Heart left ventricle (tissue), 16 donors: ENCODE results near the gene KRT77. TPM values are rescaled to one million over a fixed set of nuclear protein-coding genes. Genes with fewer than 3 reads are reported as not detected.

Experiments
- ATAC-seq, 4 donors: fragments of 200-7000 bp; cut with Tn5 transposase; one replicate each; pipeline ENCODE4 v1.9.1; 2020 to 2022; ENCODE audit warnings: moderate library complexity in 4 of 4, mild to moderate bottlenecking in 3 of 4, moderate number of reproducible peaks in 1 of 4
- DNase-seq, 5 donors: peaks; one replicate each; pipeline ENCODE4 v3.0.0-alpha.2; 2020
- H3K27ac ChIP-seq, 12 donors: fragments of 200-600 bp; sonication (generic) in 4 of 12; one replicate each; pipeline versions ENCODE4 v1.5.0 to v1.8.0; 2016 to 2022; ENCODE audit warnings: mild to moderate bottlenecking in 2 of 12
- H3K27me3 ChIP-seq, 9 donors: fragments of 200-600 bp; sonication (generic) in 2 of 9; one replicate each; pipeline versions ENCODE4 v1.5.1 to v1.8.0; 2016 to 2022; ENCODE audit warnings: mild to moderate bottlenecking in 3 of 9
- H3K36me3 ChIP-seq, 9 donors: fragments of 200-600 bp; sonication (generic) in 2 of 9; one replicate each; pipeline versions ENCODE4 v1.5.0 to v1.8.0; 2018 to 2022; ENCODE audit warnings: mild to moderate bottlenecking in 2 of 9
- H3K4me1 ChIP-seq, 12 donors: fragments of 200-600 bp; sonication (generic) in 4 of 12; one replicate each; pipeline versions ENCODE4 v1.5.0 to v1.8.0; 2016 to 2022; ENCODE audit warnings: mild to moderate bottlenecking in 3 of 12
- H3K4me3 ChIP-seq, 12 donors: fragments of 200-600 bp; sonication (generic) in 4 of 12; one replicate each; pipeline versions ENCODE4 v1.5.0 to v1.8.0; 2017 to 2022; ENCODE audit warnings: mild to moderate bottlenecking in 9 of 12, moderate library complexity in 4 of 12
- H3K9me3 ChIP-seq, 12 donors: fragments of 200-600 bp; sonication (generic) in 4 of 12; one replicate each; pipeline versions ENCODE4 v1.5.0 to v1.8.0; 2016 to 2022; ENCODE audit warnings: mild to moderate bottlenecking in 1 of 12
- POLR2A ChIP-seq, 2 donors: fragments of 450-650 bp; IDR thresholded peaks; one replicate each; pipeline ENCODE4 v1.6.1; 2017; ENCODE audit warnings: antibody characterized with exemption in 2 of 2, mild to moderate bottlenecking in 2 of 2, moderate library complexity in 2 of 2
- WGBS, 4 donors: extraction: QIAGEN DNeasy Blood & Tissue Kit in 2 of 4; methylation state at CpG; one replicate each; pipeline versions ENCODE4 v1.1.5 to v1.1.7; 2013 to 2018; 5-methylcytosine and 5-hydroxymethylcytosine counted together
- intact Hi-C, 10 donors: fragments of 100-400 bp; cut with DNase I; formaldehyde crosslinking; loops; one replicate each; pipeline versions ENCODE4 v1.11.1 to v1.14.2; 2022
- polyA plus RNA-seq, 2 donors: library from polyadenylated mRNA; stranded (reverse); fragments of 200-250 nt; gene quantifications; one replicate each; pipeline ENCODE4 v1.2.3, GENCODE V29; 2013
- total RNA-seq, 9 donors: library from RNA; depleted of rRNA in 2 of 9; stranded (reverse); fragments of >200 nt in 2 of 9; fragmentation: NEBNext Ultra II Directional in 3 of 9; extraction: Animal tissue kit (Norgen Biotek cat#: 25700) in 3 of 9; gene quantifications; one replicate each; pipeline versions ENCODE4 v1.1.0 to v1.2.4, GENCODE V29; 2016 to 2023
- TF ChIP-seq, protein P1 (sequence below), 12 donors: fragments of 200-600 bp; sonication (generic) in 4 of 12; IDR thresholded peaks; one replicate each; pipeline versions ENCODE4 v1.5.0 to v1.8.0; 2018 to 2022; ENCODE audit warnings: antibody characterized with exemption in 12 of 12, mild to moderate bottlenecking in 5 of 12
- donor health status: ischemic (EF 13 %, LVEDD 7.1; RV severe dilation, severe dysfunction).
- donor health status: healthy with polysubstance abuse.
- donor health status: DM: no; HTN: yes; CAD: no.
- donor health status: DM: no; HTN: no; CAD: no.
- donor health status: ischemic (EF 25% LVEDD 6.9; RV normal size, moderate dysfunction).
- donor health status: ischemic (EF 25% LVEDD 5.7; RV mildly dilated, moderate dysfunction).
- donor health status: healthy.
- donor health status: DM: yes; HTN: yes; CAD: no.
- donor health status: ischemic (EF 35%, LVEDD 5.7; RV mildly dilated, moderate dysfunction).
- donor health status: nonischemic (EF 11% LVEDD 7.7; RV severe dilation, severe dysfunction).
- donor health status: DM: yes; HTN: yes; CAD: no.
- donor health status: PGD.
- donor health status: ischemic (EF 29% LVEDD 5.4; RV normal size, mild dysfunction).
- donor health status: nonischemic (EF 23%, LVEDD 6.1; RV moderate dilation, normal function).

KRT77 gene
- total and polyA plus RNA-seq, 11 donors, result not detected

DNA sequence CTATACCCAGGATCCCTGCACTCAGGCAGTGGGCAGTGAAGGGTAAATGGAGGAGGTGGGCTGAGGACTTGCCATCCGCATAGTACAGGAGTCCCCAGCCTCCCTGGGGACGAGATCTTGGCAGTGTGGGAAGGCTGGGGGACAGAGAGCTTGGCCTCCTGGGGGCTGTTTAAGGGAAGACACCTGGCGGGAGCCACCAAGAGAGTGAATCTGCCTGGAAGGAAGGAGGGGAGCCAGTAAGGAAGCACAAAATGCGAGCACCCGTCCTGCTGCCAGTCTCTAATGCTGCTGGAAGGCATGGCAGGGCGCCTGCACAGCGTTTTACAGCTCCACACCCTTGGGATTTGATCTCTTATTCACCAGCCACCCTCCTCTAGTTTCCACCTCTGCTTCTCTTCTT is 43.9 kb downstream of the KRT77 start:
- no peak for DNase-seq
- H3K9me3 ChIP-seq, result no peaks in the 10 kb centered on the region
- no peak for ATAC-seq
- WGBS, 4 donors, result 60 to 72% (median 63%) methylated on average over 7 of the region's 7 CpGs
- H3K27me3 ChIP-seq, result peaks cover 0 to 8% (median under 1%) of the 10 kb centered on the region in 9 donors
- peaks cover 0 to 21% (median 0%) of the 10 kb centered on the region in 12 donors for H3K4me1 ChIP-seq
- intact Hi-C loops, result no loop called here
- TF ChIP-seq, protein P1, sequence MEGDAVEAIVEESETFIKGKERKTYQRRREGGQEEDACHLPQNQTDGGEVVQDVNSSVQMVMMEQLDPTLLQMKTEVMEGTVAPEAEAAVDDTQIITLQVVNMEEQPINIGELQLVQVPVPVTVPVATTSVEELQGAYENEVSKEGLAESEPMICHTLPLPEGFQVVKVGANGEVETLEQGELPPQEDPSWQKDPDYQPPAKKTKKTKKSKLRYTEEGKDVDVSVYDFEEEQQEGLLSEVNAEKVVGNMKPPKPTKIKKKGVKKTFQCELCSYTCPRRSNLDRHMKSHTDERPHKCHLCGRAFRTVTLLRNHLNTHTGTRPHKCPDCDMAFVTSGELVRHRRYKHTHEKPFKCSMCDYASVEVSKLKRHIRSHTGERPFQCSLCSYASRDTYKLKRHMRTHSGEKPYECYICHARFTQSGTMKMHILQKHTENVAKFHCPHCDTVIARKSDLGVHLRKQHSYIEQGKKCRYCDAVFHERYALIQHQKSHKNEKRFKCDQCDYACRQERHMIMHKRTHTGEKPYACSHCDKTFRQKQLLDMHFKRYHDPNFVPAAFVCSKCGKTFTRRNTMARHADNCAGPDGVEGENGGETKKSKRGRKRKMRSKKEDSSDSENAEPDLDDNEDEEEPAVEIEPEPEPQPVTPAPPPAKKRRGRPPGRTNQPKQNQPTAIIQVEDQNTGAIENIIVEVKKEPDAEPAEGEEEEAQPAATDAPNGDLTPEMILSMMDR (IDR thresholded peaks at IDR 0.05), result no peak
- no peak for TF ChIP-seq POLR2A (IDR thresholded peaks at IDR 0.05)
- no peak overlapping the region for H3K4me3 ChIP-seq
- no peak overlapping the region for H3K27ac ChIP-seq
- H3K36me3 ChIP-seq, result no peaks in the 10 kb centered on the region

DNA sequence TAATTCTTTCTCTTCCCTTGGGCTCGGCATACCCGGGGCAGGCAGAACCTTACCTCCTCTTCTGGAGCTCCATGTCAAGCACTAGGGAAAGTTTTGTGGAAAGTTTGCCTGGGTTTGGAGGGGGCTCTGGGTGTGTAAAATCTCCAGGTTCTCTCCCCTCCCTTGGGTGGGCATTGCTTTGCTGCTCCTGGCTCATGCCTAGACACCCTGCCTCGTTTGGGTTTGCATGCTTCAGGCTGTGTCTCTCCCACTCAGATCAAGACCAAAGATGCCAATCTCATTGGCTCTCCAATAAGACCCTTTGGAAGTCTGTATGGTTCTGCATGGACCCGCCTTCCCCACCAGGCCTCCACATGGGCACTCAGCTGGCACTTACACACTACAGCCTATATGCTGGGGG is 45.1 kb downstream of the KRT77 start:
- Histone ChIP-seq H3K27ac (no peak overlapping the region), H3K4me1 (peaks cover 0 to 21% (median 0%) of the 10 kb centered on the region in 12 donors), H3K9me3 (no peaks in the 10 kb centered on the region), H3K27me3 (peaks cover 0 to 15% (median 0%) of the 10 kb centered on the region in 9 donors), H3K36me3 (no peaks in the 10 kb centered on the region), H3K4me3 (no peak overlapping the region)
- no peak for DNase-seq
- no peak for TF ChIP-seq POLR2A (IDR thresholded peaks at IDR 0.05)
- TF ChIP-seq, protein P1 (IDR thresholded peaks at IDR 0.05), result no peak
- ATAC-seq, result no peak
- 75 to 87% (median 82%) methylated on average over 3 to 4 of the region's 4 CpGs for WGBS, 4 donors
- intact Hi-C loops, result no loop called here

DNA sequence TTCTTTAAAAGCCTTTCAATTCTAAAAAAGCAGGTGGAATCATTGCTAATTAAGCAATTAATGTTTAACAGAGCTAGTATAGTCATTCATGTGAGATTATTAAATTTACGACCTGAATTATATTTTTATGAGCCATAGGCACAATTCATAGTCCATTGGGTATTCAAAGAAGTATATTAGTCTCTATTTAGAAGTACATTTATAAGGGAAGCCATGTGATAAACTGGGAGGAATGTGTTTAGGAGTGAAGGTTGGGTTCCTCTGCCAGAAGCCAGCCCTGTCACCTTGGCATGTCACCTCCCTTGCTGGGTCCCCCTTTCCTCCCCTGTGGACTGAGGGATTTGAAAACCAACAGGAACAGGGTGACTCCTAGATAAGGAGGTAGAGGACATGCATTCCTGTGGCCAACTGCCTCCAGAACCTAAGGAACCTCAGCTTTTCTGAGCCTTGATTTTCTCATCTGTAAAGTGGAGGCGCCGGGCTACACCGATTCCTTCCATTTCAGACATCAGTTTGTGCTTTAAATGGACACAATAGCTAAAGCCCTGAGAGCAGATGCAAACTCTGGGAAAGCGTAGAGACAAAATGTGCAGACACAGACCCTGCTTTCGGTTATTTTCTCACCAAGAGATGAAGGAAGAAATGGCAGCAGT is 45.9 kb downstream of the KRT77 start:
- Histone ChIP-seq H3K36me3 (no peaks in the 10 kb centered on the region), H3K4me1 (peaks cover 0 to 21% (median 0%) of the 10 kb centered on the region in 12 donors), H3K27me3 (peaks cover 0 to 15% (median 0%) of the 10 kb centered on the region in 9 donors), H3K9me3 (no peaks in the 10 kb centered on the region), H3K27ac (no peak overlapping the region), H3K4me3 (no peak overlapping the region)
- DNase-seq, result no peak
- WGBS, 4 donors, result 80 to 93% (median 91%) methylated on average over 6 of the region's 6 CpGs
- ATAC-seq, result peak in 1 of 4 donors; percentile 48
- no peak for TF ChIP-seq POLR2A (IDR thresholded peaks at IDR 0.05)
- TF ChIP-seq, protein P1 (IDR thresholded peaks at IDR 0.05), result no peak
- intact Hi-C loops, result no loop called here

DNA sequence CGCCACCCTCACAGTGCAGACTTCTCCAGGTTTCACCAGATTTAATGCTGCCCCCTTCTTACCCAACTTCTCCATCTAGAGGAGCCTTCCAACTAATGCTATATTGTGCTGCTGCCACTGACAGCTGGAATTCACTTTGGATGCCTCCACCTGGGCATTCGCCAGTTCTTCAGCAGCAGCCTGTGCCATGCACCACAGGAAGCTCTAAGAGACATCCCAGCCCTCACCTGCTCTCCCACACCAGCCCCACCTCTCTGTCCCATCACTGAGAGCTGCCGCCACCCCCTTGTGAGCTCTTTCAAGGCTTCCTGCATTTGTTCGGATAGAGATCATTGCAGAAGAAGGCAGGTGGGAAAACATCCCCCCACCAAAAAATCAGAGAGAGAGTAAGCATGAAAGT is 46.7 kb downstream of the KRT77 start:
- intact Hi-C loops, result no loop called here
- WGBS, 4 donors, result 75 to 86% (median 80%) methylated on average over 4 of the region's 4 CpGs
- H3K4me3 ChIP-seq, result no peak overlapping the region
- H3K27ac ChIP-seq, result no peak overlapping the region
- no peaks in the 10 kb centered on the region for H3K9me3 ChIP-seq
- ATAC-seq (no peak), DNase-seq (no peak)
- H3K27me3 ChIP-seq, result peaks cover 0 to 15% (median 0%) of the 10 kb centered on the region in 9 donors
- peaks cover 0 to 15% (median 0%) of the 10 kb centered on the region in 12 donors for H3K4me1 ChIP-seq
- no peak for TF ChIP-seq POLR2A (IDR thresholded peaks at IDR 0.05)
- TF ChIP-seq, protein P1 (IDR thresholded peaks at IDR 0.05), result no peak
- H3K36me3 ChIP-seq, result no peaks in the 10 kb centered on the region
